ENCODE results near the gene MTMR3. TPM values are rescaled to one million over a fixed set of nuclear protein-coding genes. Genes with fewer than 3 reads are reported as not detected.
"Not testable (repeated sequence)": the region's sequence is repeated elsewhere in the genome, so short reads cannot be mapped to it uniquely, and the experiment has no call there.

The MTMR3 gene
- total RNA-seq, 4 donors from 2014 or later = 34.9 to 45.9 (median 41.9) TPM

GRCh38 chr22:30056015-30056414 is 173.0 kb downstream of the MTMR3 start:
- Histone ChIP-seq H3K9me3 (peaks cover 0 to 20% (median 0%) of the 10 kb centered on the region in 3 donors), H3K27me3 (no peaks in the 10 kb centered on the region), H3K36me3 (no peaks in the 10 kb centered on the region), H3K4me3 (no peak overlapping the region), H3K27ac (no peak overlapping the region), H3K4me1 (no peaks in the 10 kb centered on the region)
- WGBS, 2 donors (ENCODE audit: low coverage in 1 of 2) = 60% methylated on average over 1 of the region's 1 CpG; no CpG with 5 or more reads in 1 of the 2 donors
- ATAC-seq = no peak
- TF ChIP-seq EP300 (IDR thresholded peaks at IDR 0.05) (no peak), POLR2AphosphoS5 (IDR thresholded peaks at IDR 0.05) (no peak), POLR2A (IDR thresholded peaks at IDR 0.05) (no peak)
- TF ChIP-seq, protein P1, sequence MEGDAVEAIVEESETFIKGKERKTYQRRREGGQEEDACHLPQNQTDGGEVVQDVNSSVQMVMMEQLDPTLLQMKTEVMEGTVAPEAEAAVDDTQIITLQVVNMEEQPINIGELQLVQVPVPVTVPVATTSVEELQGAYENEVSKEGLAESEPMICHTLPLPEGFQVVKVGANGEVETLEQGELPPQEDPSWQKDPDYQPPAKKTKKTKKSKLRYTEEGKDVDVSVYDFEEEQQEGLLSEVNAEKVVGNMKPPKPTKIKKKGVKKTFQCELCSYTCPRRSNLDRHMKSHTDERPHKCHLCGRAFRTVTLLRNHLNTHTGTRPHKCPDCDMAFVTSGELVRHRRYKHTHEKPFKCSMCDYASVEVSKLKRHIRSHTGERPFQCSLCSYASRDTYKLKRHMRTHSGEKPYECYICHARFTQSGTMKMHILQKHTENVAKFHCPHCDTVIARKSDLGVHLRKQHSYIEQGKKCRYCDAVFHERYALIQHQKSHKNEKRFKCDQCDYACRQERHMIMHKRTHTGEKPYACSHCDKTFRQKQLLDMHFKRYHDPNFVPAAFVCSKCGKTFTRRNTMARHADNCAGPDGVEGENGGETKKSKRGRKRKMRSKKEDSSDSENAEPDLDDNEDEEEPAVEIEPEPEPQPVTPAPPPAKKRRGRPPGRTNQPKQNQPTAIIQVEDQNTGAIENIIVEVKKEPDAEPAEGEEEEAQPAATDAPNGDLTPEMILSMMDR (IDR thresholded peaks at IDR 0.05) = no peak

- TF ChIP-seq EP300 (IDR thresholded peaks at IDR 0.05) = no peak
- no peak overlapping the region for H3K4me3 ChIP-seq
- H3K9me3 ChIP-seq = peaks cover 0 to 20% (median 0%) of the 10 kb centered on the region in 3 donors
- no peaks in the 10 kb centered on the region for H3K27me3 ChIP-seq
- H3K27ac ChIP-seq = no peak overlapping the region
- no peaks in the 10 kb centered on the region for H3K4me1 ChIP-seq
- no peaks in the 10 kb centered on the region for H3K36me3 ChIP-seq
- ATAC-seq = no peak
- 83 to 100% methylated on average over 1 of the region's 1 CpG for WGBS, 2 donors (ENCODE audit: low coverage in 1 of 2)
Observed at GRCh38 chr22:30057375-30057774, 174.4 kb downstream of the MTMR3 start.

GRCh38 chr22:30059346-30060020 is 176.5 kb downstream of the MTMR3 start:
- not testable (repeated sequence) for H3K4me1 ChIP-seq, H3K4me3 ChIP-seq, H3K27me3 ChIP-seq, ATAC-seq, H3K36me3 ChIP-seq, H3K27ac ChIP-seq
- H3K9me3 ChIP-seq = peaks cover 0 to 38% (median 0%) of the 10 kb centered on the region in 3 donors
- 88 to 100% methylated on average over 1 of the region's 22 CpGs for WGBS, 2 donors (ENCODE audit: low coverage in 1 of 2)

GRCh38 chr22:30061094-30061493 is 178.1 kb downstream of the MTMR3 start:
- not testable (repeated sequence) for H3K4me1 ChIP-seq, H3K4me3 ChIP-seq, H3K27ac ChIP-seq, ATAC-seq, H3K27me3 ChIP-seq, H3K36me3 ChIP-seq
- WGBS, 2 donors (ENCODE audit: low coverage in 1 of 2) = 93 to 100% methylated on average over 1 to 6 of the region's 6 CpGs
- peaks cover 0 to 49% (median 0%) of the 10 kb centered on the region in 3 donors for H3K9me3 ChIP-seq

DNA sequence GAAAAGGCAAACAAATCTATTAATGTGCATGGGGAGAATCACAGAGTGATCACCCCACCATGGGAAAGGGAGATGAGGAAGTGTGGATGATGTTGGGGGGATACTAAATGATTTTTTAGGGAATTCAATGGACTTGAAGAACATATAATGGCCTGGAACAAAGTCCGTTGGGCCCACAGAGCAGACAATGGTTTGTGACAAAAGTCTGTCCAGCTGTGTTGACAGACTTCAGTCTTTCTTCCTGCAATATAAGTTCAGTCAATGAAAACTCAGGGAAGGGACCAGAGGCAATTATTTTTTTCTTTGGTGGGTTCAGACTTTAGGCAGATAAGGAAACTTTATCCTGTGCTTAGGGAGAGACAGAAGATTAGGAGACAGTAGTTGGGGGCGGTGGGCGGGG is 179.3 kb downstream of the MTMR3 start:
- H3K9me3 ChIP-seq = peaks cover 0 to 40% (median 0%) of the 10 kb centered on the region in 3 donors
- no peak overlapping the region for H3K27ac ChIP-seq
- 50 to 93% methylated on average over 1 to 3 of the region's 3 CpGs for WGBS, 2 donors (ENCODE audit: low coverage in 1 of 2)
- H3K36me3 ChIP-seq = no peaks in the 10 kb centered on the region
- no peak overlapping the region for H3K4me3 ChIP-seq
- no peak for TF ChIP-seq POLR2A (IDR thresholded peaks at IDR 0.05)
- TF ChIP-seq POLR2AphosphoS5 (IDR thresholded peaks at IDR 0.05) = no peak
- no peak for TF ChIP-seq EP300 (IDR thresholded peaks at IDR 0.05)
- TF ChIP-seq, protein P1 (IDR thresholded peaks at IDR 0.05) = no peak
- H3K27me3 ChIP-seq = no peaks in the 10 kb centered on the region
- no peaks in the 10 kb centered on the region for H3K4me1 ChIP-seq
- no peak for ATAC-seq

GRCh38 chr22:30062950-30063349 is 180.0 kb downstream of the MTMR3 start:
- ATAC-seq = no peak
- Histone ChIP-seq H3K9me3 (peaks cover 0 to 33% (median 0%) of the 10 kb centered on the region in 3 donors), H3K27me3 (no peaks in the 10 kb centered on the region), H3K27ac (no peak overlapping the region), H3K4me3 (no peak overlapping the region), H3K36me3 (no peaks in the 10 kb centered on the region), H3K4me1 (no peaks in the 10 kb centered on the region)
- TF ChIP-seq POLR2AphosphoS5 (IDR thresholded peaks at IDR 0.05) = no peak
- TF ChIP-seq EP300 (IDR thresholded peaks at IDR 0.05) = no peak
- TF ChIP-seq, protein P1 (IDR thresholded peaks at IDR 0.05) = no peak
- TF ChIP-seq POLR2A (IDR thresholded peaks at IDR 0.05) = no peak
- WGBS, 2 donors (ENCODE audit: low coverage in 1 of 2) = 60 to 89% methylated on average over 1 of the region's 1 CpG

Measured in gastroesophageal sphincter (tissue), 4 donors.